WTC11 (cell line): ENCODE results near the gene ARL5B. TPM values are rescaled to one million over a fixed set of nuclear protein-coding genes. Genes with fewer than 3 reads are reported as not detected.

ENCODE experiments used
- ATAC-seq: fragments of 200-7000 bp; cut with Tn5 transposase; 2 replicates; pipeline ENCODE4 v1.10.0; 2021; ENCODE audit warnings: mild to moderate bottlenecking, moderate library complexity
- CTCF ChIA-PET: fragments of 300-600 bp; sonication (Branson Sonifier 250); formaldehyde crosslinking; loops from one replicate; lab custom pipeline; 2021; ENCODE audit warnings: antibody characterized with exemption; lab: Charles Lee
- POLR2A ChIA-PET: fragments of 350-600 bp; sonication (Branson Sonifier 250); formaldehyde crosslinking; loops from one replicate; lab custom pipeline; 2021; ENCODE audit warnings: antibody characterized with exemption; lab: Charles Lee
- DNase-seq: peaks from one replicate; pipeline ENCODE4 v3.0.0; 2021; ENCODE audit warnings: low spot score
- H3K27ac Mint-ChIP-seq: 2 replicates; pipeline ENCODE4 v1.8.0; 2021; ENCODE audit warnings: mixed read lengths
- H3K27me3 Mint-ChIP-seq: 2 replicates; pipeline ENCODE4 v1.8.0; 2021; ENCODE audit warnings: low read depth, mild to moderate bottlenecking, moderate library complexity, mixed read lengths
- H3K36me3 Mint-ChIP-seq: 2 replicates; pipeline ENCODE4 v1.8.0; 2021; ENCODE audit warnings: mixed read lengths
- H3K4me1 Mint-ChIP-seq: 2 replicates; pipeline ENCODE4 v1.8.0; 2022; ENCODE audit warnings: mixed read lengths
- H3K4me3 Mint-ChIP-seq: 2 replicates; pipeline ENCODE4 v1.8.0; 2021; ENCODE audit warnings: mild to moderate bottlenecking, moderate library complexity, mixed read lengths
- H3K9me3 Mint-ChIP-seq: 2 replicates; pipeline ENCODE4 v1.8.0; 2021; ENCODE audit warnings: mixed read lengths
- AR ChIP-seq: fragments of 250-450 bp; sonication (Bioruptor Pico); IDR thresholded peaks from 2 replicates; pipeline ENCODE4 v1.9.0; 2021; ENCODE audit warnings: mild to moderate bottlenecking
- E2F1 ChIP-seq: sonication (generic); formaldehyde crosslinking; IDR thresholded peaks from 2 replicates; pipeline ENCODE4 v1.8.0; 2022; ENCODE audit warnings: mild to moderate bottlenecking, missing genetic modification reagents
- FOXJ3 ChIP-seq: sonication (generic); formaldehyde crosslinking; IDR thresholded peaks from 2 replicates; pipeline ENCODE4 v1.9.0; 2021; ENCODE audit warnings: missing genetic modification reagents, mild to moderate bottlenecking, borderline replicate concordance
- GTF2I ChIP-seq: fragments of 250-450 bp; sonication (Bioruptor Pico); conservative IDR thresholded peaks from 2 replicates; pipeline ENCODE4 v1.4.0; 2021; ENCODE audit warnings: mild to moderate bottlenecking
- HMGXB4 ChIP-seq: sonication (generic); formaldehyde crosslinking; IDR thresholded peaks from 2 replicates; pipeline ENCODE4 v1.8.1; 2023; ENCODE audit warnings: mild to moderate bottlenecking, moderate library complexity, missing genetic modification reagents
- IRF1 ChIP-seq: sonication (generic); formaldehyde crosslinking; IDR thresholded peaks from 2 replicates; pipeline ENCODE4 v1.8.0; 2023; ENCODE audit warnings: missing genetic modification reagents
- PRDM15 ChIP-seq: sonication (generic); formaldehyde crosslinking; IDR thresholded peaks from 2 replicates; pipeline ENCODE4 v1.8.0; 2022; ENCODE audit warnings: missing genetic modification reagents
- STAT6 ChIP-seq: sonication (generic); formaldehyde crosslinking; conservative IDR thresholded peaks from 2 replicates; pipeline ENCODE4 v1.8.1; 2023; ENCODE audit warnings: mild to moderate bottlenecking, low read depth, missing genetic modification reagents, moderate library complexity
- ZMAT4 ChIP-seq: fragments of 250-450 bp; sonication (Bioruptor Pico); IDR thresholded peaks from 2 replicates; pipeline ENCODE4 v1.9.0; 2021; ENCODE audit warnings: mild to moderate bottlenecking
- ZNF232 ChIP-seq: sonication (generic); formaldehyde crosslinking; IDR thresholded peaks from 2 replicates; pipeline ENCODE4 v1.8.0; 2022; ENCODE audit warnings: mild to moderate bottlenecking, missing genetic modification reagents
- ZNF423 ChIP-seq: fragments of 250-450 bp; sonication (Bioruptor Pico); IDR thresholded peaks from 2 replicates; pipeline ENCODE4 v2.1.2; 2022; ENCODE audit warnings: mild to moderate bottlenecking, moderate library complexity
- ZNF425 ChIP-seq: fragments of 250-450 bp; sonication (Bioruptor Pico); conservative IDR thresholded peaks from 2 replicates; pipeline ENCODE4 v1.9.0; 2021; ENCODE audit warnings: mild to moderate bottlenecking
- total RNA-seq: library from RNA; stranded (reverse); gene quantifications from 3 replicates; pipeline ENCODE4 v1.2.3, GENCODE V29; 2021

ARL5B gene
- total RNA-seq, 1 experiment from 2014 or later, result 44.1 TPM

- no peak for TF ChIP-seq ZNF423 (CRISPR knock-in tag)
- no peak for TF ChIP-seq ZNF425 (CRISPR knock-in tag)
- no peak for TF ChIP-seq IRF1 (CRISPR knock-in tag)
- TF ChIP-seq PRDM15 (CRISPR knock-in tag), result no peak
- no peak for DNase-seq
- peaks cover 43% of the 10 kb centered on the region for H3K36me3 Mint-ChIP-seq
- CTCF ChIA-PET, result no interaction called here
- no peak for ATAC-seq
- POLR2A ChIA-PET, result no interaction called here
- H3K4me3 Mint-ChIP-seq, result no peak overlapping the region
- peaks cover 14% of the 10 kb centered on the region; the same call in 1 of the 2 replicates for H3K4me1 Mint-ChIP-seq
- no peaks in the 10 kb centered on the region for H3K27me3 Mint-ChIP-seq
- H3K9me3 Mint-ChIP-seq, result no peaks in the 10 kb centered on the region
- no peak overlapping the region for H3K27ac Mint-ChIP-seq
Observed at GRCh38 chr10:18675086-18675801, 16.0 kb downstream of the ARL5B start.

GRCh38 chr10:18680754-18681153 is 21.5 kb downstream of the ARL5B start:
- TF ChIP-seq HMGXB4 (no peak), E2F1 (CRISPR knock-in tag) (no peak), GTF2I (CRISPR knock-in tag) (no peak), STAT6 (no peak), AR (no peak), ZMAT4 (CRISPR knock-in tag) (no peak), ZNF425 (CRISPR knock-in tag) (no peak), FOXJ3 (no peak), ZNF232 (CRISPR knock-in tag) (no peak)
- ATAC-seq (no peak), DNase-seq (no peak)
- Mint-ChIP-seq H3K4me1 (peaks cover 23% of the 10 kb centered on the region), H3K36me3 (peaks cover 7% of the 10 kb centered on the region), H3K27ac (no peak overlapping the region), H3K4me3 (no peak overlapping the region), H3K9me3 (no peaks in the 10 kb centered on the region), H3K27me3 (no peaks in the 10 kb centered on the region)
- POLR2A ChIA-PET, result no interaction called here
- CTCF ChIA-PET, result no interaction called here
